Muscle layer of duodenum (tissue), 2 donors: ENCODE data around the gene MZB1.

Experiments
- H3K27ac ChIP-seq: one replicate; pipeline ENCODE4 v1.7.0; 2013; ENCODE audit warnings: mild to moderate bottlenecking, low read length
- H3K27me3 ChIP-seq: one replicate; pipeline ENCODE4 v1.7.0; 2013; ENCODE audit warnings: low read depth, mild to moderate bottlenecking, control low read depth, low read length
- H3K36me3 ChIP-seq, 2 donors: one replicate each; pipeline ENCODE4 v1.7.0; 2013; ENCODE audit warnings: low read length in 2 of 2, control low read depth in 1 of 2, mild to moderate bottlenecking in 1 of 2; ENCODE audit not compliant: insufficient read depth in 2 of 2, control insufficient read depth in 1 of 2
- H3K4me1 ChIP-seq, 2 donors: one replicate each; pipeline ENCODE4 v1.7.0; 2013; ENCODE audit warnings: low read length in 2 of 2, mild to moderate bottlenecking in 2 of 2, control low read depth in 1 of 2, moderate library complexity in 1 of 2; ENCODE audit not compliant: insufficient read depth in 2 of 2, control insufficient read depth in 1 of 2
- H3K4me3 ChIP-seq, 2 donors: one replicate each; pipeline ENCODE4 v1.7.0; 2013; ENCODE audit warnings: low read length in 2 of 2, low read depth in 1 of 2, mild to moderate bottlenecking in 1 of 2
- H3K9me3 ChIP-seq, 2 donors: one replicate each; pipeline ENCODE4 v1.7.0; 2013; ENCODE audit warnings: low read length in 2 of 2, control low read depth in 1 of 2, mild to moderate bottlenecking in 1 of 2; ENCODE audit not compliant: control insufficient read depth in 1 of 2
- donor health status: healthy.

MZB1 gene

GRCh38 chr5:139379626-139380449 lies 9.9 kb downstream of the MZB1 start:
- peaks cover 0 to 4% of the 10 kb centered on the region in 2 donors for H3K4me1 ChIP-seq
- no peaks in the 10 kb centered on the region for H3K27me3 ChIP-seq
- no peak overlapping the region for H3K27ac ChIP-seq
- no peaks in the 10 kb centered on the region for H3K9me3 ChIP-seq
- no peak overlapping the region for H3K4me3 ChIP-seq
- H3K36me3 ChIP-seq: peaks cover 0 to 6% of the 10 kb centered on the region in 2 donors

GRCh38 chr5:139378941-139379361 lies 10.8 kb downstream of the MZB1 start:
- H3K27ac ChIP-seq: no peak overlapping the region
- peaks cover 0 to 2% of the 10 kb centered on the region in 2 donors for H3K4me1 ChIP-seq
- no peak overlapping the region for H3K4me3 ChIP-seq
- H3K36me3 ChIP-seq: peaks cover 0 to 6% of the 10 kb centered on the region in 2 donors
- H3K9me3 ChIP-seq: no peaks in the 10 kb centered on the region
- no peaks in the 10 kb centered on the region for H3K27me3 ChIP-seq

DNA sequence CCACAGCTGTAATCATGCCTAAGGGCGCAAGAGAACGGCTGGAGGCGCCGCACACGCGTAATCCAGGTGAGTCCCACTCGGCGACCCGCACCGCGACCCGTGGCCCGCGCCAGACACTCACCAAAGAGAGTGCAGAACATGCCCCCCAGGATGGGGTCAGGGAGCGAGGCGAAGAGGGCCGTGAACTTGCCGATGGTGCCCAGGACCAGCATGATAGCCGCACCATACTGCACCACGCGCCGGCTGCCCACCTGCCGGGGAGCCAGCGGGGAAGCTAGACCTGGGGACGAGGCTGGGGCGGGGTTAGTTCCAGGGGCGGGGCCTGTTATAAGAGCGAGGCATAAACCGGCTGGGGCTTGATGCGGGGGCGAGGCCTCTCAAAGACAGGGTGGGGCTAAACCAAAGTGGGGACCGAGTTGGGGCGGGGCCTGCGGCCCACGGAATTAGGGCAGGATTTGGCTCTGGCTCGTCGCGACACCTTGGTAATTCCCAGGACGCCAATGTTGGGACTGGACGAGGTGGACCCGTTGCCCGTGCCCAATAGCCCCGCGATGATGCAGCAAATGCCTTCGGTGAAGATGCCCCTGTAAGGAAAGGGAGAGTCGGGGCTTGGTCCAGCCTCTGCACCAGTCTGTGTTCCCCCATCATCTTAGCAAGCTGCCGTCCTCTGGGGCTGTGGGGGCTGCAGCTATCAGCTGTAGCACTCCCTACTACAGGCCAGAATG lies 11.4 kb downstream of the MZB1 start:
- H3K36me3 ChIP-seq: peaks cover 0 to 6% of the 10 kb centered on the region in 2 donors
- no peaks in the 10 kb centered on the region for H3K9me3 ChIP-seq
- H3K4me1 ChIP-seq: peaks cover 0 to 6% of the 10 kb centered on the region in 2 donors
- no peak overlapping the region for H3K27ac ChIP-seq
- H3K27me3 ChIP-seq: no peaks in the 10 kb centered on the region
- no peak overlapping the region for H3K4me3 ChIP-seq

- H3K4me3 ChIP-seq: no peak overlapping the region
- H3K9me3 ChIP-seq: no peaks in the 10 kb centered on the region
- peaks cover 0 to 6% of the 10 kb centered on the region in 2 donors for H3K36me3 ChIP-seq
- H3K4me1 ChIP-seq: peaks cover 0 to 6% of the 10 kb centered on the region in 2 donors
- H3K27ac ChIP-seq: no peak overlapping the region
- H3K27me3 ChIP-seq: no peaks in the 10 kb centered on the region
Observed at GRCh38 chr5:139377226-139377625, 12.5 kb downstream of the MZB1 start.

DNA sequence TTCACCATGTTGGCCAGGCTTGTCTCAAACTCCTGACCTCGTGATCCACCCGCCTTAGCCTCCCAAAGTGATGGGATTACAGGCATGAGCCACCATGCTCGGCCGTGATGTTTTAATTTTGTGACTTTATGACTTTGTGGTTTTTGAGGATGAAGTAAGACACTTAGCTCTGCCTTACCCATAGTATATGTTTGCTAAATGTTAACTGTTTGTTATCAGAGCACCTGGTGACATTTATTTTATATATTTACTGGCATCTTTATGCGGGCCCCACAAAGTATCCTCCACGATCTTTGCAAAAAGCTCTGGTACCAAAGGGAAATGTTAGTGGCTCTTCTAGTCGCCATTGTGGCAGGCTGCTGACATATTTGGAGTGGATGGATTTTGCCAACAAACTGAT lies 13.3 kb downstream of the MZB1 start:
- Histone ChIP-seq H3K27ac (no peak overlapping the region), H3K4me1 (peaks cover 0 to 6% of the 10 kb centered on the region in 2 donors), H3K27me3 (no peaks in the 10 kb centered on the region), H3K9me3 (no peaks in the 10 kb centered on the region), H3K4me3 (no peak overlapping the region), H3K36me3 (peaks cover 5 to 15% of the 10 kb centered on the region in 2 donors)

GRCh38 chr5:139374909-139375308 lies 14.8 kb downstream of the MZB1 start:
- no peaks in the 10 kb centered on the region for H3K27me3 ChIP-seq
- no peak overlapping the region for H3K27ac ChIP-seq
- H3K4me1 ChIP-seq: peaks cover 0 to 6% of the 10 kb centered on the region in 2 donors
- no peaks in the 10 kb centered on the region for H3K9me3 ChIP-seq
- no peak overlapping the region for H3K4me3 ChIP-seq
- H3K36me3 ChIP-seq: peaks cover 5 to 26% of the 10 kb centered on the region in 2 donors

GRCh38 chr5:139371482-139372435 lies 18.0 kb downstream of the MZB1 start:
- H3K9me3 ChIP-seq: no peaks in the 10 kb centered on the region
- H3K4me1 ChIP-seq: peaks cover 0 to 6% of the 10 kb centered on the region in 2 donors
- H3K27ac ChIP-seq: no peak overlapping the region
- no peaks in the 10 kb centered on the region for H3K27me3 ChIP-seq
- H3K4me3 ChIP-seq: no peak overlapping the region
- peaks cover 22 to 47% of the 10 kb centered on the region in 2 donors for H3K36me3 ChIP-seq

GRCh38 chr5:139369181-139369580 lies 20.5 kb downstream of the MZB1 start:
- H3K9me3 ChIP-seq: no peaks in the 10 kb centered on the region
- no peak overlapping the region for H3K4me3 ChIP-seq
- H3K36me3 ChIP-seq: peaks cover 34 to 71% of the 10 kb centered on the region in 2 donors
- H3K27me3 ChIP-seq: no peaks in the 10 kb centered on the region
- H3K4me1 ChIP-seq: peaks cover 0 to 6% of the 10 kb centered on the region in 2 donors
- no peak overlapping the region for H3K27ac ChIP-seq

GRCh38 chr5:139368613-139369012 lies 21.1 kb downstream of the MZB1 start:
- Histone ChIP-seq H3K4me1 (peaks cover 0 to 1% of the 10 kb centered on the region in 2 donors), H3K36me3 (peaks cover 39 to 77% of the 10 kb centered on the region in 2 donors), H3K9me3 (no peaks in the 10 kb centered on the region), H3K27ac (no peak overlapping the region), H3K27me3 (no peaks in the 10 kb centered on the region), H3K4me3 (no peak overlapping the region)

DNA sequence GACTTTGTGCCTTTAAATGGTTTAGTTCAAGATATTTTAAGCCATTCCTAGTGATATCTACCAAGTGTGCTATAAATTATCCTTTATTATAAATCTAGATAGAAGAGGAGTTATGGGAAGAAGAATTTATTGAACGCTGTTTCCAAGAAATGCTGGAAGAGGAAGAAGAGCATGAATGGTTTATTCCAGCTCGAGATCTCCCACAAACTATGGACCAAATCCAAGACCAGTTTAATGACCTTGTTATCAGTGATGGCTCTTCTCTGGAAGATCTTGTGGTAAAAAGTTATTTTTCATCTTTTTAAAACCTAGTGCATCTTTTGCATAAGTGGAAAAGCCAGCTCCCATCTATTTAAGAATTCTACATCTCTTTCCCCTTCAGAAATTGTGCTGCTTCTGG lies 25.2 kb downstream of the MZB1 start:
- Histone ChIP-seq H3K27me3 (no peaks in the 10 kb centered on the region), H3K9me3 (no peaks in the 10 kb centered on the region), H3K36me3 (peaks cover 31 to 55% of the 10 kb centered on the region in 2 donors), H3K4me1 (peaks cover 0 to 4% of the 10 kb centered on the region in 2 donors), H3K4me3 (no peak overlapping the region), H3K27ac (no peak overlapping the region)
